ENCODE data around the gene PRR20G. TPM values are rescaled to one million over a fixed set of nuclear protein-coding genes. Genes with fewer than 3 reads are reported as not detected.

Gene PRR20G
- total and polyA plus RNA-seq, 2 experiments from 2014 or later: 0.39 TPM; not detected in 1

Small RNA genes lying within 50 kb of the gene (small RNA-seq; reads per million reads assigned to genes)
- not detected for gene RNU6-1047P (ENCODE audit: low replicate concordance)

Other genes starting within 250 kb of the PRR20G start
- not detected in 2 replicates for gene PRR23E, start 94.9 kb downstream of the PRR20G start, total RNA-seq (2014; rRNA removed; shearing (Covaris generic))
- not detected in 2 replicates for gene PRR23E, start 94.9 kb downstream of the PRR20G start, polyA plus RNA-seq (2016; fragmentation: Nextera tagmentation; extraction: Ambion mirVana)

All from GM23338 (cell line).